ENCODE data around the gene ERC2. TPM values are rescaled to one million over a fixed set of nuclear protein-coding genes. Genes with fewer than 3 reads are reported as not detected.

Gene ERC2
- total RNA-seq, 2 donors from 2014 or later, result 16.1 to 22.8 TPM

DNA sequence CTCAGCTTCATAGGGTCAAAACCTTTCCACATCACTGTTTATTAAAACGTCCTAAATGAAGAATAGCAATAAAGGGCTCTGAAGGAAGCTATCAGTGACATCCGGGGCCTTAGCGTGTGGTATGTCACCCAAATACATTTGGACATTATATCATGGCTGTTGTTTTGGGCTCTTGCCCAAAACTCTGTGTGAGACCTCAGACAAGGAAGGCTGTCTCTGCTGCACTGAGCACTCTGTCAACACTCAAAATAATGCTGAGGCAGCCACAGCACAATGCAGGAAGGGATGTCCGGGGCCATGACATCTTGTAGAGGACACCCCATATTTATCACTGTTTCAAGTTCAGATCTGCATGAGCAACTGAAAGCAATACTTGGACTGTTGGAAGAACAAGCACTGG lies 687.4 kb downstream of the ERC2 start:
- no peak overlapping the region for H3K9ac ChIP-seq (ENCODE audit: extremely low read depth, low read length, poor library complexity, severe bottlenecking)
- peaks cover 9% of the 10 kb centered on the region for H3K27me3 Mint-ChIP-seq (ENCODE audit: insufficient read depth)
- no peaks in the 10 kb centered on the region for H3K36me3 ChIP-seq (ENCODE audit: control insufficient read depth, insufficient read depth, low read length)
- peaks cover 7% of the 10 kb centered on the region for H3K27me3 ChIP-seq (ENCODE audit: control insufficient read depth, insufficient read depth, low read length, poor library complexity, severe bottlenecking)
- no peaks in the 10 kb centered on the region for H3K9me3 ChIP-seq (ENCODE audit: control insufficient read depth, low read length)
- WGBS, 2 experiments (ENCODE audit: insufficient coverage in 1 of 2, insufficient read length in 1 of 2), result 92 to 95% methylated on average over 4 of the region's 4 CpGs
- no peak overlapping the region for H3K27ac Mint-ChIP-seq
- H3K9me3 Mint-ChIP-seq, result no peaks in the 10 kb centered on the region
- H3K4me3 ChIP-seq (ENCODE audit: low read length), result no peak overlapping the region
- H3K36me3 Mint-ChIP-seq (ENCODE audit: low read depth), result no peaks in the 10 kb centered on the region
- peaks cover 26% of the 10 kb centered on the region for H3K4me1 Mint-ChIP-seq
- peaks cover 5% of the 10 kb centered on the region for H3K4me1 ChIP-seq (ENCODE audit: control insufficient read depth, insufficient read depth, low read length)
- H3K4me3 Mint-ChIP-seq, result no peak overlapping the region
- DNase-seq, result no peak
- no peak overlapping the region for H3K27ac ChIP-seq (ENCODE audit: low read depth, low read length)
- TF ChIP-seq, protein P1, sequence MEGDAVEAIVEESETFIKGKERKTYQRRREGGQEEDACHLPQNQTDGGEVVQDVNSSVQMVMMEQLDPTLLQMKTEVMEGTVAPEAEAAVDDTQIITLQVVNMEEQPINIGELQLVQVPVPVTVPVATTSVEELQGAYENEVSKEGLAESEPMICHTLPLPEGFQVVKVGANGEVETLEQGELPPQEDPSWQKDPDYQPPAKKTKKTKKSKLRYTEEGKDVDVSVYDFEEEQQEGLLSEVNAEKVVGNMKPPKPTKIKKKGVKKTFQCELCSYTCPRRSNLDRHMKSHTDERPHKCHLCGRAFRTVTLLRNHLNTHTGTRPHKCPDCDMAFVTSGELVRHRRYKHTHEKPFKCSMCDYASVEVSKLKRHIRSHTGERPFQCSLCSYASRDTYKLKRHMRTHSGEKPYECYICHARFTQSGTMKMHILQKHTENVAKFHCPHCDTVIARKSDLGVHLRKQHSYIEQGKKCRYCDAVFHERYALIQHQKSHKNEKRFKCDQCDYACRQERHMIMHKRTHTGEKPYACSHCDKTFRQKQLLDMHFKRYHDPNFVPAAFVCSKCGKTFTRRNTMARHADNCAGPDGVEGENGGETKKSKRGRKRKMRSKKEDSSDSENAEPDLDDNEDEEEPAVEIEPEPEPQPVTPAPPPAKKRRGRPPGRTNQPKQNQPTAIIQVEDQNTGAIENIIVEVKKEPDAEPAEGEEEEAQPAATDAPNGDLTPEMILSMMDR (conservative IDR thresholded peaks at IDR 0.05), result no peak

DNA sequence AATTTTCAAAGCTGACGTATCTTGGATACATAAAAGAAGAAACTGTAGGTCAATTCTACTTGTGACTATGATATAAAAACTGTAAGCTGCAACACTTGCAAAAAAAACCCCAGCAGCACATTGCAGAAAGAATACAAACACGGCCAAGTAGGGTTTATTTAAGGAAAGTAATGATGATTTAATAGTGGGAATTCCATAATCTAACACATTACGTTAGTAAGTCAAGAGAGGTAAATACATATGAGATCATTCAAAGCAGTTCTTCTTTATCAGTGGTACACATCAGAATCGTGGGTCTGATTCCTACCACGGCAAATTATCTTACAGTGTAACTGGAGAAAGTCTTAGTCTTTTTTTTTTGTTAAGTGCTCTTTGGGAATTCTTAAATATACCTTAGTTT lies 688.7 kb downstream of the ERC2 start:
- no peak overlapping the region for H3K4me3 Mint-ChIP-seq
- Histone ChIP-seq H3K27ac (ENCODE audit: low read depth, low read length) (no peak overlapping the region), H3K36me3 (ENCODE audit: control insufficient read depth, insufficient read depth, low read length) (no peaks in the 10 kb centered on the region), H3K9ac (ENCODE audit: extremely low read depth, low read length, poor library complexity, severe bottlenecking) (no peak overlapping the region), H3K4me3 (ENCODE audit: low read length) (no peak overlapping the region), H3K9me3 (ENCODE audit: control insufficient read depth, low read length) (no peaks in the 10 kb centered on the region), H3K4me1 (ENCODE audit: control insufficient read depth, insufficient read depth, low read length) (no peaks in the 10 kb centered on the region), H3K27me3 (ENCODE audit: control insufficient read depth, insufficient read depth, low read length, poor library complexity, severe bottlenecking) (peaks cover 2% of the 10 kb centered on the region)
- H3K36me3 Mint-ChIP-seq (ENCODE audit: low read depth), result no peaks in the 10 kb centered on the region
- H3K4me1 Mint-ChIP-seq, result peaks cover 23% of the 10 kb centered on the region
- no peaks in the 10 kb centered on the region for H3K9me3 Mint-ChIP-seq
- H3K27me3 Mint-ChIP-seq (ENCODE audit: insufficient read depth), result peaks cover 6% of the 10 kb centered on the region
- H3K27ac Mint-ChIP-seq, result no peak overlapping the region
- TF ChIP-seq, protein P1 (conservative IDR thresholded peaks at IDR 0.05), result no peak
- DNase-seq, result no peak
- 88 to 94% methylated on average over 1 to 5 of the region's 5 CpGs for WGBS, 2 experiments (ENCODE audit: insufficient coverage in 1 of 2, insufficient read length in 1 of 2)

DNA sequence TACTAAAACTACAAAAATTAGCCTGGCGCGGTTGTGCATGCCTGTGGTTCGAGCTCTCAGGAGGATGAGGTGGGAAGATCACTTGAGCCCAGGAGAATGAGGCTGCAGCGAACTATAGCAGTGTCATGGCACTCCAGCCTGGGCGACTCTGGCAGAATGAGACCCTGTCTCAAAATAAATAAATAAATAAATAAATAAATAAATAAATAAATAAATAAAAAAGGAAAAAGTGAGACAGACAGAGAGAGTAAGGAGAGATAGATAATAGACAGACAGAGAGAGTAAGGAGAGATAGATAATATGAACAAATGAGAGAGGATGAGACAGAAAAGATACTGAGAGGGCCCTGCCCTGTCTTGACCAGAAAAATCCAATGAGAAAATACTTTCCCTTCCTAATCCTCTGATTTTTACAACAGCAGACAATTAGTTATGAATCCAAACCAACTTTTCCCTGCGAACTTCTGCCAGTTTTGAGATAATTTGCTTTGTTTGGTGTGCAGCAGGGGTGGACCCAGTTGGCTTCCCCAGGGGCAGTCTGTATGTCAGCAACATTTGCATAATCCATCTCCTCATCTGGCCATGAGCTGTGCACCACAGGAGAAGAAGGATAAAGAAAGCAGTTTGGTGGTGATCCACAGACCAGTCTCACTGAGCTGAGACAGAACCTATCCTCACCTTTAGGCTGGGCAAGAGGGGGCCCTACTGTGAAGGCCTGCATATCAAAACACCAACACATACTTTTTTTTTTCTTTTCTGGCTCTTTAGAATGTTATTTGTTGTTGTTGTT lies 692.7 kb downstream of the ERC2 start:
- H3K27me3 ChIP-seq (ENCODE audit: control insufficient read depth, insufficient read depth, low read length, poor library complexity, severe bottlenecking), result no peaks in the 10 kb centered on the region
- no peaks in the 10 kb centered on the region for H3K36me3 ChIP-seq (ENCODE audit: control insufficient read depth, insufficient read depth, low read length)
- H3K9ac ChIP-seq (ENCODE audit: extremely low read depth, low read length, poor library complexity, severe bottlenecking), result no peak overlapping the region
- 92 to 99% methylated on average over 4 to 5 of the region's 6 CpGs for WGBS, 2 experiments (ENCODE audit: insufficient coverage in 1 of 2, insufficient read length in 1 of 2)
- no peaks in the 10 kb centered on the region for H3K4me1 ChIP-seq (ENCODE audit: control insufficient read depth, insufficient read depth, low read length)
- no peaks in the 10 kb centered on the region for H3K36me3 Mint-ChIP-seq (ENCODE audit: low read depth)
- no peak overlapping the region for H3K27ac Mint-ChIP-seq
- no peak overlapping the region for H3K4me3 ChIP-seq (ENCODE audit: low read length)
- peaks cover 16% of the 10 kb centered on the region for H3K4me1 Mint-ChIP-seq
- no peak for DNase-seq
- H3K9me3 Mint-ChIP-seq, result no peaks in the 10 kb centered on the region
- H3K27me3 Mint-ChIP-seq (ENCODE audit: insufficient read depth), result no peaks in the 10 kb centered on the region
- H3K4me3 Mint-ChIP-seq, result no peak overlapping the region
- H3K27ac ChIP-seq (ENCODE audit: low read depth, low read length), result no peak overlapping the region
- H3K9me3 ChIP-seq (ENCODE audit: control insufficient read depth, low read length), result no peaks in the 10 kb centered on the region
- TF ChIP-seq, protein P1 (conservative IDR thresholded peaks at IDR 0.05), result no peak
